ENCODE measurements around the gene ST14. TPM values are rescaled to one million over a fixed set of nuclear protein-coding genes. Genes with fewer than 3 reads are reported as not detected.
"Not testable (repeated sequence)": the region's sequence is repeated elsewhere in the genome, so short reads cannot be mapped to it uniquely, and the experiment has no call there.

The ST14 gene
- total and polyA plus RNA-seq, 2 donors = 9.5 to 13.4 TPM

GRCh38 chr11:130244848-130245247 is 85.3 kb downstream of the ST14 start:
- WGBS = 94% methylated on average over 3 of the region's 3 CpGs
- Histone ChIP-seq H3K4me1 (ENCODE audit: insufficient read depth) (peaks cover 2% of the 10 kb centered on the region), H3K4me3 (ENCODE audit: low read depth, low read length) (no peak overlapping the region), H3K27ac (ENCODE audit: low read depth) (no peak overlapping the region), H3K36me3 (ENCODE audit: insufficient read depth) (no peaks in the 10 kb centered on the region)
- no peak for DNase-seq (ENCODE audit: extremely low spot score)

GRCh38 chr11:130245375-130245774 is 85.8 kb downstream of the ST14 start:
- not testable (repeated sequence) for H3K4me1 ChIP-seq (ENCODE audit: insufficient read depth); H3K36me3 ChIP-seq (ENCODE audit: insufficient read depth); H3K27ac ChIP-seq (ENCODE audit: low read depth); DNase-seq (ENCODE audit: extremely low spot score); H3K4me3 ChIP-seq (ENCODE audit: low read depth, low read length)
- WGBS = 92% methylated on average over 6 of the region's 6 CpGs

GRCh38 chr11:130246270-130246669 is 86.7 kb downstream of the ST14 start:
- WGBS = 41% methylated on average over 1 of the region's 1 CpG
- DNase-seq (ENCODE audit: extremely low spot score) = no peak
- no peaks in the 10 kb centered on the region for H3K36me3 ChIP-seq (ENCODE audit: insufficient read depth)
- H3K4me1 ChIP-seq (ENCODE audit: insufficient read depth) = peaks cover 3% of the 10 kb centered on the region
- no peak overlapping the region for H3K27ac ChIP-seq (ENCODE audit: low read depth)
- H3K4me3 ChIP-seq (ENCODE audit: low read depth, low read length) = no peak overlapping the region

GRCh38 chr11:130246738-130247137 is 87.2 kb downstream of the ST14 start:
- no peak overlapping the region for H3K27ac ChIP-seq (ENCODE audit: low read depth)
- H3K4me1 ChIP-seq (ENCODE audit: insufficient read depth) = peaks cover 3% of the 10 kb centered on the region
- no peak for DNase-seq (ENCODE audit: extremely low spot score)
- no peaks in the 10 kb centered on the region for H3K36me3 ChIP-seq (ENCODE audit: insufficient read depth)
- WGBS = 67% methylated on average over 3 of the region's 3 CpGs
- no peak overlapping the region for H3K4me3 ChIP-seq (ENCODE audit: low read depth, low read length)

- H3K27ac ChIP-seq (ENCODE audit: low read depth) = no peak overlapping the region
- H3K36me3 ChIP-seq (ENCODE audit: insufficient read depth) = no peaks in the 10 kb centered on the region
- 73% methylated on average over 2 of the region's 2 CpGs for WGBS
- H3K4me3 ChIP-seq (ENCODE audit: low read depth, low read length) = no peak overlapping the region
- DNase-seq (ENCODE audit: extremely low spot score) = no peak
- peaks cover 3% of the 10 kb centered on the region for H3K4me1 ChIP-seq (ENCODE audit: insufficient read depth)
Observed at GRCh38 chr11:130247319-130247718, 87.7 kb downstream of the ST14 start.

- no peak for DNase-seq (ENCODE audit: extremely low spot score)
- no peak overlapping the region for H3K27ac ChIP-seq (ENCODE audit: low read depth)
- 96% methylated on average over 5 of the region's 5 CpGs for WGBS
- H3K4me1 ChIP-seq (ENCODE audit: insufficient read depth) = peaks cover 3% of the 10 kb centered on the region
- no peak overlapping the region for H3K4me3 ChIP-seq (ENCODE audit: low read depth, low read length)
- H3K36me3 ChIP-seq (ENCODE audit: insufficient read depth) = no peaks in the 10 kb centered on the region
Observed at GRCh38 chr11:130249371-130249770, 89.8 kb downstream of the ST14 start.

GRCh38 chr11:130249929-130250328 is 90.3 kb downstream of the ST14 start:
- H3K4me3 ChIP-seq (ENCODE audit: low read depth, low read length); H3K4me1 ChIP-seq (ENCODE audit: insufficient read depth); DNase-seq (ENCODE audit: extremely low spot score); H3K36me3 ChIP-seq (ENCODE audit: insufficient read depth); H3K27ac ChIP-seq (ENCODE audit: low read depth): not testable (repeated sequence)
- WGBS = 88% methylated on average over 5 of the region's 5 CpGs

GRCh38 chr11:130251763-130252162 is 92.2 kb downstream of the ST14 start:
- WGBS = 90% methylated on average over 1 of the region's 1 CpG

More at GRCh38 chr11:130251763-130252162, 92.2 kb downstream of the ST14 start:
- not testable (repeated sequence) for H3K4me1 ChIP-seq (ENCODE audit: insufficient read depth); DNase-seq (ENCODE audit: extremely low spot score); H3K4me3 ChIP-seq (ENCODE audit: low read depth, low read length); H3K27ac ChIP-seq (ENCODE audit: low read depth); H3K36me3 ChIP-seq (ENCODE audit: insufficient read depth)

Small RNA genes lying within 50 kb of the gene (small RNA-seq; reads per million reads assigned to genes)
- not detected for gene RF00015

Other genes with a start within 250 kb of the ST14 start
- 6.2 TPM for gene PRDM10, start 156.9 kb upstream of the ST14 start, total RNA-seq
- gene PRDM10, start 156.9 kb upstream of the ST14 start, polyA plus RNA-seq = 3.4 TPM
- gene APLP2, start 89.9 kb upstream of the ST14 start, total RNA-seq = 217 TPM
- gene APLP2, start 89.9 kb upstream of the ST14 start, polyA plus RNA-seq = 364 TPM
- 85.6 TPM for gene ZBTB44, start 155.1 kb downstream of the ST14 start, total RNA-seq
- 12.1 TPM for gene ZBTB44, start 155.1 kb downstream of the ST14 start, polyA plus RNA-seq

All from urinary bladder (tissue), 4 donors.